HG03565 (cell line): Measurements from ENCODE around the gene MYO10.
"Not testable (repeated sequence)": the region's sequence is repeated elsewhere in the genome, so short reads cannot be mapped to it uniquely, and the experiment has no call there.

Experiments
- ATAC-seq: cut with Tn5 transposase; IDR thresholded peaks from one replicate; pipeline ENCODE4 v1.9.1; 2021; ENCODE audit warnings: mild to moderate bottlenecking, moderate library complexity; ENCODE audit not compliant: unreplicated experiment

The MYO10 gene

DNA sequence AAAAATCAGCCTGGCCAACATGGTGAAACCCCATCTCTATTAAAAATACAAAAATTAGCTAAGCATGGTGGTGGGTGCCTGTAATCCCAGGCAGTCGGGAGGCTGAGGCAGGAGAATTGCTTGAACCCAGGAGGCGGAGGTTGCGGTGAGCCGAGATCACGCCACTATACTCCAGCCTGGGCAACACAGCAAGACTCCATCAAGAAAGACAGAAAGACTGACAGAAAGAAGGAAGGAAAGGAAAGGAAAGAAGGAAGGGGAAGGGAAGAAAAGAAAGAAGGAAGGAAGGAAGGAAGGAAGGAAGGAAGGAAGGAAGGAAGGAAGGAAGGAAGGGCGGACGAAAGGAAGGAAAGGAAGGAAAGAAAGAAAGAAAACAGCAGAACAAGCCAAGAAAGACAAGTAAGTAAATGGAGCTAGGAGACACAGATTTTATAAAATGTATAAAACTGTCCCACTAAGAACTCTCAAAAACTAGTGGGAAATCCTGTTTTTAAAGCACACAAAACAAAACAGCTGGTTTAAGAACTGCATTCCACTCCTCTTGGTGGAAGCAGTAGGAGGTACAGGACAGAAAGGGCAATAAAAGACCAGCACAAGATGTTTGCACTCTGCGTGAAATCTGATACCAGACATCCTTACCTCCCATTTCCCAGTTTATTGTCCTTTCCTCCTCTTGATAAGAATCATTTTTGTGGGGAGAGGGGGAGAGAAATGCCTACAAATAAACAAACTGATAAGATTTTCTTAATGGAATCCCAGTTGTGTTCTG is 46.7 kb downstream of the MYO10 start:
- ATAC-seq, result no peak

DNA sequence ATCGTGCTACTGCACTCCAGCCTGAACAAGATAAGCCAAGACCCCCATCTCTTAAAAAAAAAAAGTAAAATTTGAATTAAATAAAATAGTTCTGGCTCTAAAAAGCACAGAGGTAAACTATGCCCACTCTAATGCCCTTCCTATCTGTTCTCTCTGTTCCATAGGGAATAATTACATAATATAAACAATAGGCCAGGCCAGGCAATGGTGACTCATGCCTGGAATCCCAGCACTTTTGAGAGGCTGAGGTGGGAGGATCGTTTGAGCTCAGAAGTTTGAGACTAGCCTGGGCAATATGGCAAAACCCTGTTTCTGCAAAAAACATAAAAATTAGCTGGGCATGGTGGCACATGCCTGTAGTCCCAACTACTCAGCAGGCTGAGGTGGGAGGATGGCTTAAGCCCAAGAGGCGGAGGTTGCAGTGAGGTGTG is 47.4 kb downstream of the MYO10 start:
- no peak for ATAC-seq

DNA sequence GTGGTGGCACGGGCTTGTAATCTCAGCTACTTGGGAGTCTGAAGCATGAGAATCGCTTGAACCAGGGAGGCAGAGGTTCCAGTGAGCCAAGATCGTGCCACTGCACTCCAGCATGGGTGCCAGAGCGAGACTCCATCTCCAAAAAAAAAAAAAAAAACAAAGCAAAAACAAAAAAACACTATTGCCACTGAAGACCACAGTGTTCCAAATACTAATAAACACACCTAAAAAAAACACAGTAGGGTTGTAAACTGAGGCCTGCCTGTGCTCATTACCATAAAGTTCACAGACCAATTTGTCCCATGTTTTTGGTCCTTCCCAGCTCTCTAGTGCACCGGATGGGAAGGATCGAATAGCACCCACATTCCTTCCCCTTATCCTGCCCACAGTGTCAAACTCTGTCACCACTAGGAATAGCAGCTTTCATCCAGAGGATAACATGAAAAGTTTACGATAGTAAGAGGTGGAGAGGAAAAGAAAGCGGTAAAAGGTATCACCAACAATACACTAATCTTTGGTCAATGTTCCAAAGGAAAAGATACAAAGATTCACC is 49.2 kb downstream of the MYO10 start:
- no peak for ATAC-seq

DNA sequence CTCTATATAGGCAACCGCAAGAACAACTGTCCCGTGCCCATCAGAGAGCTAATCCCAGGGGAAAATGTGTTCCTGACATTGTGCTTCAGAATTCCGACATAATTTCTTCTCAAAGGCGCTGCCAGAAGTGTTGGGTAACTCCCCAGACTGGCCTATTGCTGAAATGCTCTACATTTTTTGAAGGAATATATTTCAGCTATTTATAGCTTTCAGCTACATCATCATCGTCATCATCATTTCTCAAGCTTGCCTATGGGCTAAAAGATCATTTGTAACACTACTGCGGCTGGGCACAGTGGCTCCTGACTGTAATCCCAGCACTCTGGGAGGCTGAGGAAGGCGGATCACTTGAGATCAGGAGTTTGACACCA is 49.7 kb downstream of the MYO10 start:
- ATAC-seq, result no peak

DNA sequence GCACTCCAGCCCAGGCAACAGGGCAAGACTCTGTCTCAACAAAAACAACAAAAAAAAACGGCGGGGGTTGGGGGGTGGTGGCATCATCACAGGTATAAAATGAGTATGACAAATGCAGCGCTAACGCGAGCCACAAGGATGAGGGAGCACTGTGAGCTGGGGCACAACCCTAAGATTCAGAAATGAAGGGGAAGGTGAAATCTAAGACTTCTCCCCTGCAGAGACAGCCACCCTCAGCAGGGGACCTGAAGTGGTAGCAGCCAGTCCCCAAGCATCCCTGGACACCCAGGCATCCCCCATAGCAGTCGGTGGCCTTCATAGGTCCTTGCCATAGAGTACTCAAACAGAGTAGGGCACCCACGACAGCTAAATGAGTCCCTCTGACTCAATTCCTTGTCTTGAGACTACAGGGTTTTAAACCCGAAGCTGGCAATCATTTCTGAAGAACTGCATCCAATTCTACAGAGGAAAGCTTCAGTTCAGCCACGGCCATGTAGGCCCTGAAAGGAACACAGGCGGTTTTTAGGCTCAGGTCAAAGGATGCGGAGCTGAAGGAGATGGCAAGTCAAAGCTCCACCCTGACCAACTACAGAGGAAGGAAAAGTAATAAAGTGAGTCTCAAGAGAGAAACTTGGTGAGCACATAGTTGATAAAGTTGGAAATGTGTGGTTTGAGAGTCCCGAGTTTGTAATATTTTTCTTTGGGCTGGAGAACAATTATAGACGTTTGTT is 50.3 kb downstream of the MYO10 start:
- no peak for ATAC-seq

DNA sequence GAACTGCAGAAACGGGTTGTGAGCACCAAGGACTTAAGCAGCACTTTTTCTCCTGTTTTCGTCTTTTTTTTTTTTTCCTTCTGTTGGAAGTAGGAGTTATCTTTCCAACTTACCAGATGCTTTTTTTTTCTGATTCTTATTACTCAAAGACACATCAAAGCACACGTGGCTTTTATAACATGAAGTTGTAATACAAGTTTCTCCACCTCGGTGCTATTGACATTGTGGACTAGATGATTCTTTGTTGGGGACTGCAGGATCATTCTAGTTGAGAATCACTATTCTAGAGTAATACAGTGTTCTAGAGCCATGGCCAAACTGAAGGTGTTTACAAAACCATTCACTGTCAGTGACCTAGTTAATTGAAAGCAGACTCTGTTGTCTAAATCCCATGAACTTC is 51.5 kb downstream of the MYO10 start:
- ATAC-seq, result no peak

DNA sequence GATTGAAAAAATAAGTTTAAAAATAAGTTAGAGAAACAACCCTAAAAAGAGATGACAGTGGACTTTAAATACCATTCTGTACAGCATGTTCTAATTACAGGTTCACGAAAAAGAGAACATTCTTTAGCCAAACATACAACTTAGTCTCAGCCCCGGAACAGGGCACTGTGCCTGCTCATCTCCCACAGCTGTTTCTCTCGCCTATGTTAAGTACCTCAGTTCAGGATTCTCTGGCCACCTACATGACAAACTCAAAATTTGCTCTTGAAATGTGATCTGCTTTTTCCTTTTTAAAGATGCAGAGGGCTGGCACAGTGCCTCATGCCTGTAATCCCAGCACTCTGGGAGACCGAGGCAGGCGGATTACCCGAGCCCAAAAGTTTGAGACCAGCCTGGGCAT is 52.3 kb downstream of the MYO10 start:
- ATAC-seq, result no peak

DNA sequence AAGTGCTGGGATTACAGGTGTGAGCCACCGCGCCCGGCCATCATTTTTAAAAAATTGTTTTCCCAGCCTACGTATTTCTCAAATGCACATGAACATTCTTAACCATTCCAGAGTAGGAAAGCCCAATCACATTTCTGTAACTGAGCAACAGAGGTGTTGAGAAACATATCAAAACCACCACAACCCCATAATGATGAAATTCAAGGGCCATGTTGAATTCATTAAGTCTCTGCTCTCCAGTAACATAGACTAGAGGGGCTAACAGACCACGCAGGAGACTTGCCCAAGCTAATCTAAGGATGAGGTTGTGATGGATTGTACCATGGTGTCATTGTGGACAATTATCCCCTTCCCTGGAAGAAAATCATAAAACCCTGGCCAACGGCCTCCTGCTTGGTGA is 52.9 kb downstream of the MYO10 start:
- no peak for ATAC-seq

DNA sequence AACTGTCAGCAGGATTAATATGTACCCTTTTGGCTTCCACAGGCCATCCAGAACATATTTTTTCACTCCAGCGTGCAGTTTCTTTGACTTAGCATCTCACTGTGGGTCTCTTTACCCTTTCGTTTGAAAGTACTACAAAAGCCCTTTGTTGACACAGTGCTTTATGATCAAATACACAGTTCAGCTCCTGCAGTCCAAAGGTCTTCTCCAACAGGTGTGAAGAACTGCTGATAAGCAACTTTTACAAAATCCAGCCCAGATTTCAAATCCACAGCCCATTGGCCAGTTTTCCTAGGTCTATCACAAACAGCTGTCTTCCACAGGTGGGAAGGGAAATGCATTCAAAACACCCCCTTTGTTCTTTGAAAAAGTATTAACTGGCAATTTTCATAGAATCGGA is 54.8 kb downstream of the MYO10 start:
- ATAC-seq, result no peak

DNA sequence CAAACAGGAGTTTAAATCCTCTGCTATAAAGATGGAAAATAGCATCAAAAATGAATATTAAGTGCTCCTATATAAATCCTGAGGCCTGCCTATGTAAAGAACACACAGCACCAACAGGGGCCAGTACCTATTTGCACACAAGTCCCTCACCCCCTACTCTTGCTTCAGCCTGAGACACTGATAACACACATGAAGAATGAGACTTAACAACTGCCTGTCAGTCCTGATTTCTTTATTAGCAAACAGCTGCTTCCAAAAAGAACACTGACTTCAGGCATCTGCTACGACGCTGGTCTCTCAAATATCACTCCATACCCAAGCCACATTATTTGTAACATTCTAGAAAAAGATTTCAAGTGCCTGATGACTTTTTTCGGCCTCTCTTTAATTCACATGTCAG is 55.5 kb downstream of the MYO10 start:
- ATAC-seq, result no peak

DNA sequence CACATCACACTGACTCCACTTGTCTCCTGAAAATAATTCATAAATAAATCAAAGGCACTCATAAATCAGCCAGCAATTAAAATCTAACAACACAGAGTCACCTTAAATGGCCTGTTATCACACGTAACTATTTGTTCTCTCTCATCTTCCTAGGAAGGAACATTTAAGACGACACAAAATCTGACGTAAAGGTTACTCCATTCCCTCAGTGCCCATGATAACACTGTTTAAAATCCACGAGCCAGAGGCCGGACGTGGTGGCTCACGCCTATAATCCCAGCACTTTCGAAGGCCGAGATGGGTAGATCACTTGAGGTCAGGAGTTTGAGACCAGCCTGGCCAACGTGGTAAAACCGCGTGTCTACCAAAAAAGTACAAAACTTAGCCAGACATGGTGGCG is 56.4 kb downstream of the MYO10 start:
- no peak for ATAC-seq

DNA sequence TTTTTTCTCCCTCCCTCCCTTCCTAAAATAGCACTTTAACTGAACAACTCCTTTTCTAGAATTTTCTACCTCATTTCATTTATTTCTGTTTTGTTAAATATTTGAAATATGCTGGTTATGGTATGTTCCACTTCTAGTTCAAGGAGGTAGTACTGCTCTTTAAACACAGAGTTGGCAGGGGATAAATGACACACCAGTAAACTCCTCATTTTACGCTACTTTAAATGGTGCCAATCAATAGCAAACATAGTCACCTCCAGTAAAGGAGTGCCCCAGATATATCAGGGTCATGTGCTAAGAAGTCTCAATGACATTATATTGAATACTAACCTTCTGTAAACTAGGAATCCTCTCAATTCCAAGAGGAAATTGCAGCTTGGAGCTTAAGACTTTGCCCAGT is 56.9 kb downstream of the MYO10 start:
- no peak for ATAC-seq

DNA sequence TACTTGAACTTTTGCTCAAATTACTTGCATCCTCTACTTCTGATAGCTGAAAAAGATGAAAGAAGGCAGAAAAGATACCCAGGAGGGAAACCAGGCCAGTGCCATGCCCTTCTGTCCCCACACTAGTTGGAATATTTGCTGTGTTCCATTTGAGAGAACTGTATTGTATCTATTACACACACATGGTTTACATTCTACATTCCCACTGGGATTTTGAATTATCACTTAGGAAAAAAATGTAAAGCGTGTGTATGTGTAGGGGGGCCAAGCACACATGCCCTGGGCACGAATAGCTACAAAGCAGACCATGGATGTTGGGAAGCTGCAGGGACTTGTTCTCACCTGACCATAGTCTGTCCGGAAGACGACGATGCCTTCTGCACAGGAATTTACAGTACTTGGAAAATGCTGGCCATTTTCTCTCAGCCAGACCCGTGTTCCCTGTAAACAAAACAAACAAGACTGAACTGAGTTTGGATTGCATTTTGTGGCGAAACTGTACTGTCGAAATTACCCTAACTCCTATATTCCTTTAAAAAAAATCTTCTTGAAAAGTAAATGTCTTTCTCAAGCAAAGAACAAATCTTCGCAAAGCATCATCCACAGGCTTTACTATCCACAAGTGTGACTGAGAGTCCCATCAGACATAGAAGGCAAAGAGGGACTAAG is 58.7 kb downstream of the MYO10 start:
- no peak for ATAC-seq

DNA sequence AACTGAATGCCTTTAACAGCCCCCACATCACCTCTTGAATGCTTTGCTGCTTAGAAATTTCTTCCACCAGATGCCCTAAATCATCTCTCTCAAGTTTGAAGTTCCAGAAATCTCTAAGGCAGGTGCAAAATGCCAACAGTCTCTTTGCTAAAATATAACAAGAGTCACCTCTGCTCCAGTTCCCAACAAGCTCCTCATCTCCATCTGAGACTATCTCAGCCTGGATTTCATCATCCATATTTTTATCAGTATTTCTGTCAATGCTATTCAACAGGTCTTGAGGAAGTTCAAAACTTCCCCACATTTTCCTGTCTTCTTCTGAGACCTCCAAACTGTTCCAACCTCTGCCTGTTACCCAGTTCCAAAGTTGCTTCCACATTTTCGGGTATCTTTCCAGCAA is 61.7 kb downstream of the MYO10 start:
- not testable (repeated sequence) for ATAC-seq

DNA sequence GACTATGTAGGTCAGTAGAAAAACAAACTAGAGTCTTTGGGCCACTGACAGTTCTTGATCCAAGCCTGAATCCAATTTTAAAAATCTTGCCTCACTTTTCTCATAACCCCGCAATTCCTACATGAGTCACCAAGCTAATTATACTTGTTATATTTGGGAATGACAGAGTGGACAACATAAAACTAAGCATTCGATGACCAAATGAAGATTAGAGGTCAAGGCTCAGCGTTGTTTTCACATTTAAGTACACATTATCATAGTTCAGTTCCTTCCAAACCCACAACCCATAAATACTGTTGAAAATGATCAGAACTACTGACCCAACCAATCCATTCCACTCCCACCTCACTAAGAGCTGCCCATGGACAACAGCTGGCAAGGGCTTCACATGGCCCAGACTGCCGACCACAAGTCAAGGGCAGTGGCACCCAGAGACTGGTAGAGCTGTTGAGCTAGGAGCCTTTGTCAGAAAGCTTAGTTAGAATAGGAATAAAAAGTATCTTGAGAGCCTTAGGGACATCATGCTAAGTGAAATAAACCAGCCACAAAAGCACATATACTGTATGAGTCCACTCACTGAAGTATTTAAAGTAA is 64.2 kb downstream of the MYO10 start:
- ATAC-seq, result no peak

DNA sequence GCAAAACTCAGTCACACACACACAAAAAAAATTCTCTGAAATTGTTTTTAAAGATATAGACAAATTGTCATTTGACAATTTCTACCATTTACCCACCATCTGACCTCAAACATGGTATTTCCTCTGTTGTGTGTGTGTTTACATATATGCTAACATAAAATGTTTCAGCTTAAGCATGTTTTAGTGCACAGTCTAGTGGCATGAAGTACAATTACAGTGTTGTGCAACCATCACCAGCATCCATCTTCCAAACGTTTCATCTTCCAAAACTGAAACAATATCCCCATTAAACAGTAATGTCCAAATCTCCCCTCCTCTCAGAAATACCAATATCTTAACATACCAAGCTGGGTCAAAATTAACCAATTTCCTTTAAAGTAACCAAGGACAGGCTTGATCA is 65.2 kb downstream of the MYO10 start:
- ATAC-seq, result no peak

DNA sequence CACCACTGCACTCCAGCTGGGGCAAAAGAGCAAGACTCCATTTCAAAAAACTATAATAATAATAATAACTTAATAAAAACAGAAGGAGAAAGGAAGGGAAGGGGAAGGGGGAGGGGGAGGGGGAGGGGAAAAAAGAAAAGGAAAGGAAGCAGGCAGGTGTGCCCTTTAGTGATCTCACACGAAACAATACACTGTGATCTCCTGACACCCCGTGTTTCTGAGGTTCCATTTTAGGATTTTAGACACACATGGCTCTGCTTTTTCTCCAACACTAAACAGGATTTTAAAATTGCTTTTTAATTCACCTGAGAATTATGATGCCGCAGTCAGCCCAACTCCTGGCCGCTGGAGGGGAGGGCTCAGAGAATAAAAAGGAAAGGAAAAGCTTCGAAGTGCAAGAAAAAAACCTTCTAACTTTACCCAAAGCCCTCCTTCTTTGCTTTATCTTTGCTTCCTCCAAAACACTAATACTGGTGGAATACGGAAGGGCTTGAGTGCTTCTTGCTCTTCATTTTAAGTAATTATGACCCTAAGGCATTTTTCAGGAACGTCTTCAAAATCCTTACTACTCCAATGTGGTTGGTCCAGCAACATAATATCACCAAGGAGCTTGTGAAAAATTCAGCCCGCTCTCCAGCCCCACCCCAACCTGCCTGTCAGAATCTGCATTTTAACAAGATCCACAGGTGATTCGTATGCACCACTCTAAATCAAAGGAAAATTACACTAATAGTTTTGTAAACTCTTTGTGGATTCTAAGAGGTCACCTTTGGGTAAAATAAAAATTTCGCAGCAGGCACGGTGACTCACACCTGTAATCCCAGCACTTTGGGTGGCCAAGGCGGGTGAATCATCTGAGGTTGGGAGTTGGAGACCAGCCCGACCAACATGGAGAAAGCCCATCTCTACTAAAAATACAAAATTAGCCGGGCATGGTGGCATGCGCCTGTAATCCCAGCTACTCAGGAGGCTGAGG is 66.0 kb downstream of the MYO10 start:
- no peak for ATAC-seq

DNA sequence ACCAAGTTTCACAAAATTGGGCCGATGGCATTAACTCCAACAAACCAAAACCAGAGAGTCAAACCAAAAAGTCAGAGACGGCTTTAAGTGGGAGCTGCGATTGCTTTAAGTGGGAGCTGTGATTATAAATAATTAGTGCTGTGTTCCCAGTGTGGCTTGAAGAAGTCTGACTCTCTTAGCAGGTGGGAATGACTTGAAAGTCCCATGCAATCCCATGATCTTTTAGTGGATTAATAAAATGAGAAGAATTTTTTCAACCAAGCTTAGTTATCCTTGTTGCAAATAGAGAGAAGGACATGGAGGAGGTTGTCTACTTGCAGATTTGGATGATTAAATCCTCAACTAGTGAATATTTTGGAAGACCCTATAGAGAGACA is 68.5 kb downstream of the MYO10 start:
- no peak for ATAC-seq

DNA sequence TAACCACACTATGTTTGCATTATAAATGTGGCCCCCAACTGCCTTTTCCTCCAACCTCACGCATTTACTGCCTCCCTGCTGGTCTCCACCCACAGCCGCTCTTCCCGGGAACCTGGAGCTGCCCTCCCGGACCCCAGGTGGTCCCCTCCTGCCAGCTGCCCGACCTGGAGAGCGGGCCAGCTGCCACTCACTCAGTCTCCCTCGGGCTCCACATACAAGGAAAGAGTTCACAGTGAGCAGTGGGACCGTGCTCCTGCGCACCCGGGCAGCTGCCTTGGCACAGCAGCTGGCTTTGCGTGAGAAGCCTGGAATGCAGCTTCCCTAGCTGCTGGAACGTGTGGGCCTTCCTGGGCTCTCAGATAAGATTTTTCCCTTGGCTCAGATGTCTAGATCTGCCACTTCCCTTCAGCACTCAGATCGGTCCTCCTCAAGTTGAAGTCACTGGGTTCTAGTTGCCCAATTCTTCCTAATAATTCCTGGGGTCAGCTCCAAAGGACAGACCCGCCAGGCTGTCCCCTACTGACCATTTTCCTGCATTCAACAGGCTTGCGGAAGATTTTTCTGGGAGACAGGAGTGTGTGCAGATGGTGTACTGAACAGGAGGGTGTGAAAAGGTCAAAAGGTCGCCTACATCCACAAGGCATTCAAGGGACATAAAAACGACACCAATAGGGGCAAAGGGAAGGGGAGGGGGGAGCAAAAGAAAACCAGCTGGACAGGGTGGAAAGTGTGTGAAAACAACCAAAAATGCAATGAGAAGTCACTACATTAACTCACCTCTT is 69.1 kb downstream of the MYO10 start:
- ATAC-seq, result no peak

DNA sequence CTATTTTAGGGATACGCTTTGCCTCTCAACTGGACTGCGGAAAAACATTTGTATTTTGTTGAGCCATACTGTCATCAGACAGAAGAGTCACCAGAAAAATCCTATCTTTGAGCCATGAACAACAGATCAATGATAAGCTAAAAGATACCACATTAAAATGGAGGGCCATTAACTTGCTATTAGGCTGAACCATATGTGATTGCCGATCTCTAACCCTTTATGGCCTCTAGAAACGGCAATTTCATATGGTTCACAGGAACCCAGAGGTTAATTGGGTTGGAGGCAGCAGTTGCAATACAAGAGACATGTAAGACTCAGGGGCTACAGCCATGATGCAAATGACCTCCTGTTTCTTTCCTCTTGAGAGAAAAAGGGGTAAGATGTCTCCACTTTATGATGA is 69.8 kb downstream of the MYO10 start:
- no peak for ATAC-seq
